ENCODE results near the gene SEMA3G.
A peak's percentile ranks its signal among the peaks of the same experiment; 100 is the strongest.

The SEMA3G gene

GRCh38 chr3:52447512-52448355 is 2.8 kb upstream of the SEMA3G start:
- Histone ChIP-seq H3K9ac (ENCODE audit: low read depth, low read length) (no peak overlapping the region), H3K4me3 (ENCODE audit: low read length) (no peak overlapping the region), H3K9me3 (ENCODE audit: insufficient read depth, low read depth, low read length) (no peaks in the 10 kb centered on the region), H3K27ac (ENCODE audit: low read length) (no peak overlapping the region), H3K36me3 (ENCODE audit: insufficient read depth, low read depth, low read length) (no peaks in the 10 kb centered on the region), H3K4me1 (ENCODE audit: insufficient read depth, low read length) (peaks cover 7% of the 10 kb centered on the region), H3K27me3 (ENCODE audit: insufficient read depth, low read length) (0 out of 2 replicates have a peak, but pooled peaks cover 7% of the 10 kb centered on the region)

- Histone ChIP-seq H3K4me1 (ENCODE audit: insufficient read depth, low read length) (peaks cover 7% of the 10 kb centered on the region), H3K9ac (ENCODE audit: low read depth, low read length) (no peak overlapping the region), H3K27ac (ENCODE audit: low read length) (no peak overlapping the region), H3K36me3 (ENCODE audit: insufficient read depth, low read depth, low read length) (no peaks in the 10 kb centered on the region), H3K4me3 (ENCODE audit: low read length) (no peak overlapping the region), H3K27me3 (ENCODE audit: insufficient read depth, low read length) (0 out of 2 replicates have a peak, but pooled peaks cover 7% of the 10 kb centered on the region), H3K9me3 (ENCODE audit: insufficient read depth, low read depth, low read length) (no peaks in the 10 kb centered on the region)
Observed at GRCh38 chr3:52446631-52447511, 2.0 kb upstream of the SEMA3G start.

GRCh38 chr3:52446042-52446441 is 1.1 kb upstream of the SEMA3G start:
- Histone ChIP-seq H3K36me3 (ENCODE audit: insufficient read depth, low read depth, low read length) (no peaks in the 10 kb centered on the region), H3K9ac (ENCODE audit: low read depth, low read length) (no peak overlapping the region), H3K27ac (ENCODE audit: low read length) (no peak overlapping the region), H3K4me1 (ENCODE audit: insufficient read depth, low read length) (peaks cover 7% of the 10 kb centered on the region), H3K9me3 (ENCODE audit: insufficient read depth, low read depth, low read length) (no peaks in the 10 kb centered on the region), H3K27me3 (ENCODE audit: insufficient read depth, low read length) (0 out of 2 replicates have a peak, but pooled peaks cover 7% of the 10 kb centered on the region), H3K4me3 (ENCODE audit: low read length) (no peak overlapping the region)

GRCh38 chr3:52443791-52444687 is 864 bp downstream of the SEMA3G start:
- 0 out of 2 replicates have a peak, but pooled peaks cover 7% of the 10 kb centered on the region for H3K27me3 ChIP-seq (ENCODE audit: insufficient read depth, low read length)
- no peak overlapping the region for H3K27ac ChIP-seq (ENCODE audit: low read length)
- peak overlapping the region; percentile 40; the same call in 1 of the 2 replicates for H3K4me3 ChIP-seq (ENCODE audit: low read length)
- H3K4me1 ChIP-seq (ENCODE audit: insufficient read depth, low read length): no peaks in the 10 kb centered on the region
- H3K36me3 ChIP-seq (ENCODE audit: insufficient read depth, low read depth, low read length): no peaks in the 10 kb centered on the region
- H3K9ac ChIP-seq (ENCODE audit: low read depth, low read length): no peak overlapping the region
- H3K9me3 ChIP-seq (ENCODE audit: insufficient read depth, low read depth, low read length): no peaks in the 10 kb centered on the region

- Histone ChIP-seq H3K36me3 (ENCODE audit: insufficient read depth, low read depth, low read length) (no peaks in the 10 kb centered on the region), H3K27me3 (ENCODE audit: insufficient read depth, low read length) (0 out of 2 replicates have a peak, but pooled peaks cover 7% of the 10 kb centered on the region), H3K9me3 (ENCODE audit: insufficient read depth, low read depth, low read length) (no peaks in the 10 kb centered on the region), H3K27ac (ENCODE audit: low read length) (no peak overlapping the region), H3K4me1 (ENCODE audit: insufficient read depth, low read length) (no peaks in the 10 kb centered on the region), H3K9ac (ENCODE audit: low read depth, low read length) (no peak overlapping the region), H3K4me3 (ENCODE audit: low read length) (no peak overlapping the region)
Observed at GRCh38 chr3:52443268-52443610, 1.7 kb downstream of the SEMA3G start.

- Histone ChIP-seq H3K36me3 (ENCODE audit: insufficient read depth, low read depth, low read length) (no peaks in the 10 kb centered on the region), H3K27ac (ENCODE audit: low read length) (no peak overlapping the region), H3K9ac (ENCODE audit: low read depth, low read length) (no peak overlapping the region), H3K4me1 (ENCODE audit: insufficient read depth, low read length) (no peaks in the 10 kb centered on the region), H3K4me3 (ENCODE audit: low read length) (no peak overlapping the region), H3K27me3 (ENCODE audit: insufficient read depth, low read length) (0 out of 2 replicates have a peak, but pooled peaks cover 7% of the 10 kb centered on the region), H3K9me3 (ENCODE audit: insufficient read depth, low read depth, low read length) (no peaks in the 10 kb centered on the region)
Observed at GRCh38 chr3:52442409-52443267, 2.3 kb downstream of the SEMA3G start.

GRCh38 chr3:52441772-52442332 is 3.1 kb downstream of the SEMA3G start:
- Histone ChIP-seq H3K4me1 (ENCODE audit: insufficient read depth, low read length) (no peaks in the 10 kb centered on the region), H3K4me3 (ENCODE audit: low read length) (no peak overlapping the region), H3K27me3 (ENCODE audit: insufficient read depth, low read length) (0 out of 2 replicates have a peak, but pooled peaks cover 6% of the 10 kb centered on the region), H3K9me3 (ENCODE audit: insufficient read depth, low read depth, low read length) (no peaks in the 10 kb centered on the region), H3K27ac (ENCODE audit: low read length) (no peak overlapping the region), H3K9ac (ENCODE audit: low read depth, low read length) (no peak overlapping the region), H3K36me3 (ENCODE audit: insufficient read depth, low read depth, low read length) (no peaks in the 10 kb centered on the region)

- Histone ChIP-seq H3K9me3 (ENCODE audit: insufficient read depth, low read depth, low read length) (no peaks in the 10 kb centered on the region), H3K4me3 (ENCODE audit: low read length) (no peak overlapping the region), H3K4me1 (ENCODE audit: insufficient read depth, low read length) (no peaks in the 10 kb centered on the region), H3K9ac (ENCODE audit: low read depth, low read length) (no peak overlapping the region), H3K27ac (ENCODE audit: low read length) (no peak overlapping the region), H3K27me3 (ENCODE audit: insufficient read depth, low read length) (0 out of 2 replicates have a peak, but pooled peaks cover under 1% of the 10 kb centered on the region), H3K36me3 (ENCODE audit: insufficient read depth, low read depth, low read length) (no peaks in the 10 kb centered on the region)
Observed at GRCh38 chr3:52441091-52441771, 3.7 kb downstream of the SEMA3G start.

GRCh38 chr3:52440671-52441070 is 4.2 kb downstream of the SEMA3G start:
- Histone ChIP-seq H3K4me1 (ENCODE audit: insufficient read depth, low read length) (no peaks in the 10 kb centered on the region), H3K27ac (ENCODE audit: low read length) (no peak overlapping the region)

GRCh38 chr3:52440249-52440551 is 4.7 kb downstream of the SEMA3G start:
- no peak overlapping the region for H3K9ac ChIP-seq (ENCODE audit: low read depth, low read length)

More at GRCh38 chr3:52440671-52441070, 4.2 kb downstream of the SEMA3G start:
- Histone ChIP-seq H3K4me3 (ENCODE audit: low read length) (no peak overlapping the region), H3K9me3 (ENCODE audit: insufficient read depth, low read depth, low read length) (no peaks in the 10 kb centered on the region), H3K27me3 (ENCODE audit: insufficient read depth, low read length) (no peaks in the 10 kb centered on the region), H3K36me3 (ENCODE audit: insufficient read depth, low read depth, low read length) (no peaks in the 10 kb centered on the region), H3K9ac (ENCODE audit: low read depth, low read length) (no peak overlapping the region)

More at GRCh38 chr3:52440249-52440551, 4.7 kb downstream of the SEMA3G start:
- Histone ChIP-seq H3K9me3 (ENCODE audit: insufficient read depth, low read depth, low read length) (no peaks in the 10 kb centered on the region), H3K4me3 (ENCODE audit: low read length) (no peak overlapping the region), H3K27ac (ENCODE audit: low read length) (no peak overlapping the region), H3K27me3 (ENCODE audit: insufficient read depth, low read length) (no peaks in the 10 kb centered on the region), H3K36me3 (ENCODE audit: insufficient read depth, low read depth, low read length) (no peaks in the 10 kb centered on the region), H3K4me1 (ENCODE audit: insufficient read depth, low read length) (no peaks in the 10 kb centered on the region)
